ENCODE data around the gene CHN2.

DNA sequence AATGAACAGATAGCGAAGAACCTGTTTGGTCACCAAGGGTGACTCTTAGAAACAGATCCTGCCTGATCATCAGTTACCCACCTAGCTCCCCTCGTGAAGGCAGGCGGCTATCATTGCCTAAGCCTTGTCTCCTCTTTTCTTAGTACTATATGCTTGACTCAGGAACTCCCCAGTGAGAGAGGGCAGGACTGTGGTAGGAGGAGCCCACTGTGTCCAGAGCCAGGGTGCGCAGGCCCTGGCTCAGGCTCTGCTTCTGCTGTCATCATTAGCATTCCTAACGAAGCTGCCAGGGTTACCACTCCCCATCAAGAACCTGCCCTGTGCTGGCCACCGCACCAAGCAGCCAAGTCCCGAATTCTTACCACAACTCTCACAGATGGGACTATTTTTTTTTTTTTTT, 160.8 kb downstream of the CHN2 start:
- TF ChIP-seq, protein P1, sequence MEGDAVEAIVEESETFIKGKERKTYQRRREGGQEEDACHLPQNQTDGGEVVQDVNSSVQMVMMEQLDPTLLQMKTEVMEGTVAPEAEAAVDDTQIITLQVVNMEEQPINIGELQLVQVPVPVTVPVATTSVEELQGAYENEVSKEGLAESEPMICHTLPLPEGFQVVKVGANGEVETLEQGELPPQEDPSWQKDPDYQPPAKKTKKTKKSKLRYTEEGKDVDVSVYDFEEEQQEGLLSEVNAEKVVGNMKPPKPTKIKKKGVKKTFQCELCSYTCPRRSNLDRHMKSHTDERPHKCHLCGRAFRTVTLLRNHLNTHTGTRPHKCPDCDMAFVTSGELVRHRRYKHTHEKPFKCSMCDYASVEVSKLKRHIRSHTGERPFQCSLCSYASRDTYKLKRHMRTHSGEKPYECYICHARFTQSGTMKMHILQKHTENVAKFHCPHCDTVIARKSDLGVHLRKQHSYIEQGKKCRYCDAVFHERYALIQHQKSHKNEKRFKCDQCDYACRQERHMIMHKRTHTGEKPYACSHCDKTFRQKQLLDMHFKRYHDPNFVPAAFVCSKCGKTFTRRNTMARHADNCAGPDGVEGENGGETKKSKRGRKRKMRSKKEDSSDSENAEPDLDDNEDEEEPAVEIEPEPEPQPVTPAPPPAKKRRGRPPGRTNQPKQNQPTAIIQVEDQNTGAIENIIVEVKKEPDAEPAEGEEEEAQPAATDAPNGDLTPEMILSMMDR (IDR thresholded peaks at IDR 0.05; ENCODE audit: insufficient read depth, low read length, poor library complexity, severe bottlenecking), result no peak
- TF ChIP-seq EZH2phosphoT487 (conservative IDR thresholded peaks at IDR 0.05; ENCODE audit: low read length), result no peak
